SH-SY5Y (cell line): Measurements from ENCODE around the gene PRPH.

Source experiments
- GATA2 ChIP-seq: IDR thresholded peaks from 2 replicates; pipeline ENCODE4 v1.6.1; 2011; ENCODE audit warnings: mild to moderate bottlenecking, low read depth, low read length
- GATA3 ChIP-seq: IDR thresholded peaks from 2 replicates; pipeline ENCODE4 v1.6.1; 2011; ENCODE audit warnings: low read depth, mild to moderate bottlenecking, low read length, moderate library complexity

PRPH gene

GRCh38 chr12:49323524-49324097 is 28.7 kb downstream of the PRPH start:
- no peak for TF ChIP-seq GATA3
- no peak for TF ChIP-seq GATA2

DNA sequence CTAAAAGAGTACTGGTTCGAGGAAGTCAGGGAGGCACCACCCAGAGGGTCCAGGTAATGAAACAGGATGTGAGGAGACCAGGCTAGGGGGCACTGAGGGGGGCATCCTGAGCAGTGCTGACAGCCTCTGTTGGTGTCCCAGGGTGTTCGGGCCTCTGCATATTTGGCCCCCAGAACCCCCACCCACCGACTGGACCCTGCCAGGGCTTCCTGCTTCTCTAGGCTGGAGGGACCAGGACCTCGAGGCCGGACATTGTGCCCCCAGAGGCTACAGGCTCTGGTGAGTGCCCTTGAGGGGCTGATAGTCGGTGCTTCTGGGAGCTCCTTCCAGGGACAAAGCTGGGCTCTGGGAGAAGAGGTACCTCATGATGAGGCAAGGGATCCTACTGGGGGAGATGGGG is 30.7 kb downstream of the PRPH start:
- TF ChIP-seq GATA2 (no peak), GATA3 (no peak)

GRCh38 chr12:49327368-49327767 is 32.4 kb downstream of the PRPH start:
- TF ChIP-seq GATA3 (no peak), GATA2 (no peak)

DNA sequence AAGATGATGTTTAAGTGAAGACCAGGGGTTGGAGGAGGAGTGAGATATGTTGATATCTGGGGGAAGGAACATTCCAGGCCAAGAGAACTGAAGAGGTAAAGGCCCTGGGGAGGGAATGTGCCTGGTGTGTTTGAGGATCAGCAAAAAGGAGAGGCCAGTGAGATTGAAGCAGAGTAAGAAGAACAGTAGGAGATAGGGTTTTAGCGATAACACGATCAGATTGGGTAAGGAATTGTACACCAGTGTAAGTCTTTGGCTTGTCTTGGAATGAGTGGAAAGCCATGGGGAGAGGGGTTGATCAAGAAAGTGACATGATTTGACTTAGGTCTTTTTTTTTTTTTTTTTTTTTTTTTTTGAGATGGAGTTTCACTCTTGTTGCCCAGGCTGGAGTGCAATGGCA is 32.9 kb downstream of the PRPH start:
- TF ChIP-seq GATA3 (no peak), GATA2 (no peak)

DNA sequence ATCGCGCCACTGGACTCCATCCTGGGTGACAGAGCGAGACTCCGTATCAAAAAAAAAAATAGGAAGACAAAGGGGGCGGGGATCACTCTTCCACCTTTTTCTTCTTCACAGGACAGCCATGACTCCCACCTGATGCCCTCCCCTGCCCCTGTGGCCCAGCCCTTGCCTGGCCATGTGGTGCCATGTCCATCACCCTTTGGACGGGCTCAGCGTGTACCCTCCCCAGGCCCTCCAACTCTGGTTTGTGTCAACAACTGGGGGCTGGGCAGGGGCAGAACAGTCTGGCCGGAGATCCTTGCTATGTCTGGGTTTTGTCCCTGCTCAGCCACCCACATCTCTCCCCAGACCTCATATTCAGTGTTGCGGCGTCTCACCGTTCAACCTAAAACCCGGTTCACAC is 33.9 kb downstream of the PRPH start:
- no peak for TF ChIP-seq GATA2
- TF ChIP-seq GATA3: no peak

GRCh38 chr12:49330032-49330619 is 35.2 kb downstream of the PRPH start:
- TF ChIP-seq GATA2 (no peak), GATA3 (no peak)

GRCh38 chr12:49330631-49331379 is 35.9 kb downstream of the PRPH start:
- TF ChIP-seq GATA2 (no peak), GATA3 (no peak)

GRCh38 chr12:49331380-49332222 is 36.7 kb downstream of the PRPH start:
- TF ChIP-seq GATA2 (no peak), GATA3 (no peak)

GRCh38 chr12:49332441-49332861 is 37.5 kb downstream of the PRPH start:
- TF ChIP-seq GATA3: no peak
- no peak for TF ChIP-seq GATA2

- TF ChIP-seq GATA3 (no peak), GATA2 (no peak)
Observed at GRCh38 chr12:49332891-49333371, 38.0 kb downstream of the PRPH start.

DNA sequence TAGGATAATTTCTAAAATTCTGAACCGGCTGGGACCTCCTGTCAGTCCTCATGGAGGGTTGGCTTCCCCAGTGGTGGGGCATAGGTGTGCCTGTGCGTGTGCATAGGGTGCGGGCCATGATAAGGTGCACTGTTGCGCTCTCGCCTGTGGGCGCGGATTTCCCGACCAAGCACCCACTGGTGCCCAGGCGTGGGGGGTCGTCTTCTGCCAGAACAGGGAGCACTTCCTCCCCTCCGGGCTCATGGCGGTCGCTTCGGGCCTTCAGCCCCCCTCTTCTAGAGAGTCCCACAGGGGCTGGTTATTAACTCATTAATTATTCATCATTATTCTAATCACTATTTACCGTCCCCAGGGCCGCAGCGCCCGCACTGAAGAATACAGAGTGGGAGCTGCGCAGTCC is 39.3 kb downstream of the PRPH start:
- TF ChIP-seq GATA3 (no peak), GATA2 (no peak)

DNA sequence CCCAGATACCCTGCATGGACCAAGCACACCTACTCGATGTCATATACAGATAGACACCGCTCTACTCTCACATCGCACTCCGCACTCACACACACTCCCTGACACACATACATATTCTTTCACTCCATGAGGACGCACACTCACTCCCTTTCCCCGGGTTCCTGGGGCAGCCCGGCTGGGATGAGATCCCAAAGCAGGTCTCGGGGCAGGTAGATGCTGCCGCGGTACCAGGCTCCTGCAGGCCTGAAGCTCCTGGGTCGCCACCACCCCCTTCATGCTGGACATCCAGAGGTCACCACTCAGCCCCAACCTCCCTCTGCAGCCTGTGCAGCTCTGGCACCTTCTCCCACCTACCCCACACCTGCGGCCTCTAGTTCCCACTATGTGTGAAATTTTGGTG is 39.7 kb downstream of the PRPH start:
- no peak for TF ChIP-seq GATA3
- no peak for TF ChIP-seq GATA2

- TF ChIP-seq GATA3 (no peak), GATA2 (no peak)
Observed at GRCh38 chr12:49335118-49335954, 40.4 kb downstream of the PRPH start.
